GM19035 (cell line): Measurements from ENCODE around the gene DCC.

ENCODE experiments used
- ATAC-seq: cut with Tn5 transposase; IDR thresholded peaks from one replicate; pipeline ENCODE4 v1.9.1; 2021; ENCODE audit not compliant: unreplicated experiment

The DCC gene

GRCh38 chr18:52339891-52340371, at the start of gene DCC:
Gene DCC (plus strand): TSS chr18:52340197. CDS start chr18:52340788, 591 bp downstream.
- no peak for ATAC-seq

GRCh38 chr18:52310651-52311050, 29.3 kb upstream of the DCC start:
- ATAC-seq, result no peak

GRCh38 chr18:52311331-52311730, 28.7 kb upstream of the DCC start:
- ATAC-seq, result no peak

- no peak for ATAC-seq
Observed at GRCh38 chr18:52312346-52312745, 27.7 kb upstream of the DCC start.

GRCh38 chr18:52313213-52313612, 26.8 kb upstream of the DCC start:
- ATAC-seq, result no peak

GRCh38 chr18:52319424-52319983, 20.5 kb upstream of the DCC start:
- no peak for ATAC-seq

- no peak for ATAC-seq
Observed at GRCh38 chr18:52322307-52322706, 17.7 kb upstream of the DCC start.

GRCh38 chr18:52323802-52324201, 16.2 kb upstream of the DCC start:
- no peak for ATAC-seq

- no peak for ATAC-seq
Observed at GRCh38 chr18:52325997-52326396, 14.0 kb upstream of the DCC start.

GRCh38 chr18:52333860-52334259, 6.1 kb upstream of the DCC start:
- no peak for ATAC-seq

GRCh38 chr18:52334307-52334706, 5.7 kb upstream of the DCC start:
- no peak for ATAC-seq

GRCh38 chr18:52334896-52335295, 5.1 kb upstream of the DCC start:
- no peak for ATAC-seq

- ATAC-seq, result no peak
Observed at GRCh38 chr18:52337276-52337675, 2.7 kb upstream of the DCC start.

- ATAC-seq, result no peak
Observed at GRCh38 chr18:52340406-52341102, 557 bp downstream of the DCC start.

- no peak for ATAC-seq
Observed at GRCh38 chr18:52341103-52341432, 1.1 kb downstream of the DCC start.

- ATAC-seq, result no peak
Observed at GRCh38 chr18:52341608-52342381, 1.8 kb downstream of the DCC start.

GRCh38 chr18:52342456-52342855, 2.5 kb downstream of the DCC start:
- ATAC-seq, result no peak

- ATAC-seq, result no peak
Observed at GRCh38 chr18:52343138-52343537, 3.1 kb downstream of the DCC start.

GRCh38 chr18:52343731-52344340, 3.8 kb downstream of the DCC start:
- no peak for ATAC-seq

GRCh38 chr18:52344881-52345280, 4.9 kb downstream of the DCC start:
- no peak for ATAC-seq

GRCh38 chr18:52345428-52345827, 5.4 kb downstream of the DCC start:
- ATAC-seq, result no peak

- no peak for ATAC-seq
Observed at GRCh38 chr18:52348209-52348608, 8.2 kb downstream of the DCC start.
